HG03432 (cell line): ENCODE measurements around the gene CUEDC2.
A peak's percentile ranks its signal among the peaks of the same experiment; 100 is the strongest.

Source experiments
- ATAC-seq: cut with Tn5 transposase; IDR thresholded peaks from one replicate; pipeline ENCODE4 v1.9.1; 2021; ENCODE audit warnings: mild to moderate bottlenecking, moderate library complexity; ENCODE audit not compliant: unreplicated experiment

The CUEDC2 gene

GRCh38 chr10:102426803-102427287, 5.5 kb downstream of the CUEDC2 start:
- no peak for ATAC-seq

- no peak for ATAC-seq
Observed at GRCh38 chr10:102425444-102425843, 6.9 kb downstream of the CUEDC2 start.

GRCh38 chr10:102424916-102425315, 7.5 kb downstream of the CUEDC2 start:
- no peak for ATAC-seq

DNA sequence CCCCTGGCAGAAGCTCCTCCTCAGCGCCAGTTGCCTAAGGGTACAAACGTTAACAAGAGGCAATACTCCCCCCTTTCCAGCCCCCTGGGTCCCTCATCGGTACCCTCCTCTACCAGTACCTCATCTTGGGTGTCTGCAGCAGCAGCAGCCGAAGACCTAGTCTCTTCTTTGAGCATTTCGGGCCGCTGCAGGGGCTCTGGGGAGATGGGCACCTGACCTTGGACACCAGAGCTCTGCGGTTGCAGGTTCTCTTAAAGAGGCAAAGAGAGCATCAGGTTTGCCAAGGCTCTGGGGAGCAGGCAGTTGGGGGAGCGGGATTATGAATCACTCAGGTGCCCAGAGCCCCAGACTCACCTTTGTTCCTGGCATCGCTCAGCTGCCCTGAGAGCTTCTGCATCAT, 8.2 kb downstream of the CUEDC2 start:
- no peak for ATAC-seq

- no peak for ATAC-seq
Observed at GRCh38 chr10:102423372-102423968, 8.9 kb downstream of the CUEDC2 start.

DNA sequence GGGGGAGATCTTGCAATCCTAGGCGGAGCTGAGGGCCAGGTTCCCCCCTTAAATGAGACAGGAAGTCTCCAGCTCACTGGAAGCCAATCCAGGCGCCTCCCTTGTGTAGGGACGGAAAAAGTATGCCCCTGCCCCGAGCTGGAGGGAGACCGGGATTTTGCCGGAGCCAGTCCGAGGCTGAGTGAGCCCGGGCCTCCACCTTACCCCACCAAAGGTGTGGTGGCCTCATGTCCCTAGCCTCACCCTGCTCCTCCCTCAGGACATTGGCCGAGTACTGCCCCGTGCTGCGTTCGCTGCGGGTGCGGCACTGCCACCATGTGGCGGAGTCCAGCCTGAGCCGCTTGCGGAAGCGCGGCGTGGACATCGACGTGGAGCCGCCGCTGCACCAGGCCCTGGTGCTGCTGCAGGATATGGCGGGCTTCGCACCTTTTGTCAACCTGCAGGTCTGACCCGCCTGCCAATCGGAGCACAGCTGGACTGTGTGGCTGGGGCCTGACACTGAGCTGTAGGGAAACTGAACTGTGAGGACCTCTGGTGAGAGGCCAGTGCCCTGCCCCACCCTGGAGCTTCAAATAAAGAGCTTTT, 9.7 kb downstream of the CUEDC2 start:
- no peak for ATAC-seq

DNA sequence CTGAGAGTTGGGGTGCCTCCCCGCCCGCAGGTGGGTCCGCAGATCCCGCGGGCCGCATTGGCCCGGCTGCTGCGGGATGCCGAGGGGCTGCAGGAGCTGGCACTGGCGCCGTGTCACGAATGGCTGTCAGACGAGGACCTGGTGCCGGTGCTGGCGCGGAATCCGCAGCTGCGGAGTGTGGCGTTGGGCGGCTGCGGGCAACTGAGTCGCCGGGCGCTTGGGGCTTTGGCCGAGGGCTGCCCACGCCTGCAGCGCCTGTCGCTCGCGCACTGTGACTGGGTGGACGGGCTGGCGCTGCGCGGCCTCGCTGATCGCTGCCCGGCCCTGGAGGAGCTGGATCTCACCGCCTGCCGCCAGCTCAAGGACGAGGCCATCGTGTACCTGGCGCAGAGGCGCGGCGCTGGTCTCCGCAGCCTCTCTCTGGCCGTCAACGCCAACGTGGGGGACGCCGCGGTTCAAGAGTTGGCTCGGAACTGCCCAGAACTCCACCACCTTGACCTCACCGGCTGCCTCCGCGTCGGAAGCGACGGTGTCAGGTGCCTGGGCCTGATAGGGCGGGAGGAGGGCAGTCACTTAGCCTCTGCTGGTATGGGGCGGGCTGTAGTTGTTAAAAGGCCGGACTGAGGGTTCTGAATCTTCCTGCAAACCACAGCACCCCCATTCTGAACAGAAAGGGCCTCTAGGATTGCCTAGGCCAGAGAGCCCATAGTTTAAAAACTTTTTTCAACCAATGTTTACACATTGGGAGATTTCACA, 10.4 kb downstream of the CUEDC2 start:
- ATAC-seq = no peak

GRCh38 chr10:102421507-102421756, 10.9 kb downstream of the CUEDC2 start:
- ATAC-seq = peak; percentile 5

- peak; percentile 73 for ATAC-seq
Observed at GRCh38 chr10:102420714-102421506, 11.5 kb downstream of the CUEDC2 start, which contains the start of gene FBXL15. Gene FBXL15 (plus strand): TSS chr10:102420836. CDS start chr10:102421130, 294 bp downstream.

DNA sequence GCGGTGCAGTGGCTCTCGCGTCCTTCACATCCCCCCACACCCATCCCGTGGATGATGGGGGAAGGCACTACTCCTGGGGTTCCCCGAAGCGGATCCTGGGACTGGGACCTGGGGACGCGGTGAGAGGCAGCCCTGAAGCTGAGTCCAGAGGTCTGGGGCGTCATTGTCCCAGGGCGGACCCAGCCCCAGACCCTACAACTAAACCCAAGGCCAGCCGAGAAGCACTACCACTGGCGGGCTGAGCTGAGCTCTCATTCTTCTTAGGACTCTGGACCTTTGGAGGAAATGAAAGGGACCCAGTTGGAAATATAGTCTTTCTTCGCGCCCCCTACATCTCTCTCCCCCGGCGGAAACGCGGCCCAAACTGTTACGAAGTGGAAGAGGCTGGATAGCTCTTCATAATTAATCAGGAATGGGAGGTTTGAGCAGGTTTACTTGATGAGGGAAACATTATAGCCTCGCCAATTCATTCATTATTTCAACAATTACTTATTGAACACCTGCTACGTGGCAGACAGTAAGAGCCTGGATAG, 12.1 kb downstream of the CUEDC2 start:
- no peak for ATAC-seq

DNA sequence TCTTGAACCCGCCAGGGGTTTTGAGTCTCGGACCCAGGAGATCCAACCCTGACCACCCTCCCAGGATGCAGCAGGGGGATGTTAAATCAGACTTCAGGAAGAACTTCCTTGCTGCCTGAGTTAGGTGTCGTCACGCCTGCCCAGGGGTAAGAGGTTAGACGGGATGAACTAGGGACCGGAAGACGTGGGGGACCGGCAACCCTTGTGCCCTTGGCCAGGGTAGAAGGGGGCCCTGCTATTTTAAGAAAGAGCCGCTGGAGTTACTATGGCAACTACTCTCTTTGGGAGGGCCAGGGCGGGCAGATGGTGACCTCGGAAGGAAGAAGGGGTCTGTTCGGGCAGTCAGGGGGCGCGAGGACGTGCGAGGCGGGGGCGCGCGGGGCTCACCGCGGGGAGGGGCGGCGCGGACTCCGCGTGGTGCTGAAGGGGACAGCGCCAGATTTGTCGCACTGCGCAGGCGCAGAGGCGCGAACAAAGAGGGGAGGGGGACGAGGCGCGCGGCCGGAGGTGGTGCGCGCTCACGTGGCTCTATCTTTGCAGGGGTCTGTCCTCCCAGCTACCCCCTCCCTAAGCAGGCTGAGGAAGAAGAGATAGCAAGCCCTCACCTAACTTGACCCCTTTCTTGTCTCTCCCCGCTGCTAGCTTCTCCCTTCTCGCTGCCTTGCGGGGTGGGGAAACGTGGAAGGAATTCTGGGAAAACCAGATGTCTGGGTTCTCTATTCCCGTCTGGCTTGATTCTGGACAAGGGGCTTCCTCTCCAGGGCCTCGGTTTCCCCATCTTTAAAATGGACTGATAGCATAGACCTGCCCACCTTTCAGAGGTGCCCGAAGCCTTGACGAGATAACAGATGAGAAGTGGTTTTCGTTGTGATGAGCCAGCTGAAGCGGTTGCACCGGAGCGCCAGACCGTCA, 12.8 kb downstream of the CUEDC2 start:
- ATAC-seq = no peak

DNA sequence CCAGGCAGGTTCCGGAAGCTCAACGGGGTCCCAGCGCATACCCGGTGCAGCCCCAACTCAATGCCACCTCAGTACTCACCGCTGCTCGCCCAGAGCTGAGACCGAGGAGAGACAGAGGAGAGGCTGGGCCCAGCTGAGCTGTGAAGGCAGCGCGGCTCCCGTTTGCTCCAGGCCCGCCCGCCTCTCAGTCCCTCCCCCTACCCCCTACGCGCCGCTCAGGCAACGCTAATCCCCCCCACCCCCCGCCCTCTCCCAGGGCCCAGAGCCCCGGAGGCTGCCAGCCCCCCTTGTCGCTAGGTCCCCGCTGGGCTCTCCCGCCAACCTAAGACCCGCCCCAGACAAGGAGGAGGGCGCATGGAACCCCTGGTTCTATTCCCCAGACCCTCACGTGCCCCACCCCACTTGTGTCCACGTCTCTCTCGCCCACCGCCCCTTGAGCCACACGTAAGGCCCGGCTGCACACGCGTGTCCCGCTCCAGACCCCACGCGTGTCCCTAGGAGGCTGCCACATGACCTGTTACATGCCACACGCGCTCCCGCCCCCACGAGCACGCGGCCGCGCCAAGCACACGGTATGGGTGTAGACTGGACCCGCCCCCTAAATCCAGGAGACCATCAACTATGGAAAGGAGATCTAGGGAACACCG, 13.6 kb downstream of the CUEDC2 start, which contains the start of gene PSD:
PSD (minus strand) TSS at position 164 of the 647 bp plus-strand sequence. CDS start 1,747 bp downstream, outside the sequence.
- ATAC-seq = no peak

DNA sequence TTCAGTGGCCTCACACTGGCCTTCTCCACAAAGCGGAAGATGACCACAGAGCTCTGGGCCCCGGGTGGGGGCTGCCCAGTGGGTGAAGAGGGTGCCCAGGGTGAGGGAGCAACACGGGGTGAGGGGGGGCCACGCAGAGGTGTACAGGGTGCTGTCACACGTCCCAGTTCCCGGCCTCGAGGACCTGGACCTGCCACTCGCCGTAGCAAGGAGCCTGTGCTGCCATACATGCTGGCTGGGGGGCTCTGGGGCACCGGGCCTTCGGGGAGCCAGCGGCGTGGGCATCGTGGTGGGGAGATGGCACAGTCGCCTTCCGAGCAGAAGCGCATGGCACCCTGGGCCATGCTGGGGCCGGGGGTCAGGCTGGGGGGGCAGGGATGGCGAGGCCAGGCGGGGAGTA, 15.7 kb downstream of the CUEDC2 start:
- ATAC-seq = no peak

- no peak for ATAC-seq
Observed at GRCh38 chr10:102416283-102416682, 16.1 kb downstream of the CUEDC2 start.

DNA sequence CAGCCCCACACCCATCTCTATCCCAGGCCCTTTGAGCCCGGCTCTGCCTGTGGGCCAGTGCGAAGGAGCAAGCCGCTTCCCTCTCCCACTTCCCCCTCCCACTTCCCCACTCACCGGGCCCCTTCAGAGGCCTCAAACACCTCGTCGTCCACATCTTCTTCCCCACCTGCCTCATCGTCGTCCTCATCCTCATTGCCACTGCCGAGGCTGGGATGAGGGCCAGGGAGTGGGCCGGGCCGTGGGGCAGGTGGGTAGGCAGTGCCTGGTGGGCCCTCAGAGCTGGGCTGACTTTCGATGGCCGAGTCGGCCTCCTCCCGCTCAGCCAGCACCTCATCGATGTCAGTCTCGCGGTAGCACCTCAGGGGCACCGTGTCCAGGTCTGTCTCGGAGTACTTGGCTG, 17.6 kb downstream of the CUEDC2 start:
- no peak for ATAC-seq

DNA sequence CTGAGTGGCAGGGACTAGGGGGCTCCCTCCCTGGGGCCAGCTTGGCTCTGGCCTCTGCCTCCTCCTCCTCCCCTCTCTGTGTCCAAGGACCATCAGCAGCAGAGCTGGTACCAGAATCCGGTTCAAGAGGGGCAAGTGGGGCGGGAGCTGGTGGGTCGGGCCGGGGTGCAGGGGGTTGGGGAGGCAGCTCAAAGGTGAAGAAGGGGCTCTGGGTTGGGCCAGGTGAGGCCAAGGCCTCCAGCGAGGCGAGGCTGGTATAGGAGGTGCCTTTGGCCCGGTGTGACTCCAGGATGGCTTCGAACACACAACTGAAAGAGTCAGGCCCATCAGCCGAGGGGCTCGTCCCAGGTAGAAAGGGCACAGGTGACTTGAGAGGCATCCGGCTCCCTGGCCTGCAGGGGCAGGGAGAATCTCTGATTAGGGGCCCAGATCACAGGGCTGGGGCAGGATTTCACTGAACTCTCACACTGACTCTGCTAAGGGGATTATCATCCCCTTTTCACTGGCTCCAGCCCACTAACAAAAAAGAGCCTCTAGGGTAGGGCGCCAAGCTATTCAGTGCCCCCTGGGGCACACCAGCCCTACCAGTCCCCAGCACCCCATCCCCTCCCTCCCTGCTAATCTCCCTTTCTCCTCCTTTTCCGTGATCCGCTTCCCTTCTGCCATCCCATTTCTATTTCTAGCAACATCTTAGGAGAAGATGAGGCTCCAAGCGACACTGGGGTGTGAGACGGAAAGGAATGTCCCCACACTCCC, 18.4 kb downstream of the CUEDC2 start:
- ATAC-seq = no peak

DNA sequence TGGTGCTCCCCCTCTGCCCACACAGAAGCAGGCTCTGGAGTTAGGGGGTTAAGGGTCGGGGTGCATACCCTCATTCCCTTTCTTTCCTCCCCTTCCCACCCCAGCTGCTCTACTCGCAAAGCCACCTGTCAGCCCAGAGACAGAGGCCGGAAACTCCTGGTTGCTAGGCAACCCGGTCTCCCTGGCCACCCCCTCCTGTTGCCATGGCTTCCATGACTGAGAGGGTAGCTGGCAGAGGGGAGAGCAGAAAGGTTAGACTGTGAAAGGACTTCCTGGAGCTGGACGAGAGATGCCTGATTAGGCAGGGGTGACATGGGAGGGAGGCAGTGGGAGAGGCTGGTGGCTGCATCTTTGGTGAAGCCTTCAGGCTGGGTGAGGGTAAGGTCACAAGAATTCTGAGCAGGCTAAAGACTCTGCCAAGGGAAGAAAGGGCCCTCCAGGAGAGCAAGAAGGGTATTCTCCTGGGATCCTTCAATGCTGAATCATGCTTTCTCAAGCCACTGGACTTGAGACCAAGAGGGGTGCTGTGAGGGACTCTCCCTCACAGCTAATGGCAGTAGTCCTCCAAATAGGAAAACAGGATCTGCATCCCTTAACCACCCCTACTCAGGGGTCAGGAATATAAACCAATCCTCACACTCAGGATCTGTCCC, 19.2 kb downstream of the CUEDC2 start:
- ATAC-seq = no peak

- no peak for ATAC-seq
Observed at GRCh38 chr10:102412293-102412692, 20.1 kb downstream of the CUEDC2 start.
